Dendritic cell treated with granulocyte-macrophage colony-stimulating factor and Interleukin-4, amounts not matched to agents 40 ng/mL and 50 ng/mL, for 4 days (primary cell): ENCODE results near the gene TNPO3.
"Not testable (repeated sequence)": the region's sequence is repeated elsewhere in the genome, so short reads cannot be mapped to it uniquely, and the experiment has no call there.

Experiments
- H3K27ac Mint-ChIP-seq: one replicate; pipeline ENCODE4 v1.8.0; 2022; ENCODE audit warnings: mild to moderate bottlenecking, mixed read lengths
- H3K27me3 Mint-ChIP-seq: one replicate; pipeline ENCODE4 v1.8.0; 2022; ENCODE audit warnings: mild to moderate bottlenecking, mixed read lengths
- H3K36me3 Mint-ChIP-seq: one replicate; pipeline ENCODE4 v1.8.0; 2022; ENCODE audit warnings: low read depth, mixed read lengths
- H3K4me1 Mint-ChIP-seq: one replicate; pipeline ENCODE4 v1.8.0; 2022; ENCODE audit warnings: low read depth, mixed read lengths
- H3K4me3 Mint-ChIP-seq: one replicate; pipeline ENCODE4 v1.8.0; 2022; ENCODE audit warnings: mild to moderate bottlenecking, moderate library complexity, mixed read lengths
- H3K9me3 Mint-ChIP-seq: one replicate; pipeline ENCODE4 v1.8.0; 2022; ENCODE audit warnings: mixed read lengths
- intact Hi-C: fragments of 100-400 bp; cut with micrococcal nuclease; formaldehyde crosslinking; loops from one replicate; pipeline ENCODE4 v1.15.0; 2022

The TNPO3 gene

DNA sequence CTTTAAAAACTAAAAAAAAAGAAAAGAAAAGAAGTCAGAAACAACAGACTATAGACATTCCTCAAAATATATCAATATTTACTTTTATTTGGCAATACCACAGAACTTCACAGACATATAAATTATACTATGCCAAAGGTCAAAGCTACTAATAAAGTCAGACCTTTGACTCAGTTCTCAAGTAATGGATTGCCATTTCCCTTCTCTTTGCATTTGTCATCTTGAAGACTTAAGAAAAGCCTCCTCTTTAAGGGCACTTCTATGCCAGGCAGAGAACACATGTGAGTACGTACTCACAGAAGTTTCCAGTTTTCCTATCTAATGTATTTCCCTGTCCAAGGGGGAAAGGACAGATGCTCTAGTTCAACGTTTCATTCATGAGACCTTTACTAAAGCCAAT, 37.6 kb downstream of the TNPO3 start:
- H3K4me1 Mint-ChIP-seq = peaks cover 29% of the 10 kb centered on the region
- intact Hi-C loops = no loop called here
- H3K36me3 Mint-ChIP-seq = peaks cover 54% of the 10 kb centered on the region
- H3K9me3 Mint-ChIP-seq = no peaks in the 10 kb centered on the region
- no peak overlapping the region for H3K4me3 Mint-ChIP-seq
- no peak overlapping the region for H3K27ac Mint-ChIP-seq
- no peaks in the 10 kb centered on the region for H3K27me3 Mint-ChIP-seq

- no peak overlapping the region for H3K27ac Mint-ChIP-seq
These were observed 40.3 kb downstream of the TNPO3 start for GRCh38 chr7:129014501-129015101.

GRCh38 chr7:129013048-129013724, 41.7 kb downstream of the TNPO3 start:
- H3K27ac Mint-ChIP-seq = no peak overlapping the region
- no peaks in the 10 kb centered on the region for H3K9me3 Mint-ChIP-seq
- peaks cover 43% of the 10 kb centered on the region for H3K4me1 Mint-ChIP-seq
- no peaks in the 10 kb centered on the region for H3K27me3 Mint-ChIP-seq
- H3K4me3 Mint-ChIP-seq = no peak overlapping the region
- intact Hi-C loops = no loop called here
- H3K36me3 Mint-ChIP-seq = peaks cover 72% of the 10 kb centered on the region

More at GRCh38 chr7:129014501-129015101, 40.3 kb downstream of the TNPO3 start:
- Mint-ChIP-seq H3K36me3 (peaks cover 60% of the 10 kb centered on the region), H3K27me3 (no peaks in the 10 kb centered on the region), H3K4me1 (peaks cover 32% of the 10 kb centered on the region), H3K9me3 (no peaks in the 10 kb centered on the region), H3K4me3 (no peak overlapping the region)
- intact Hi-C loops = no loop called here

DNA sequence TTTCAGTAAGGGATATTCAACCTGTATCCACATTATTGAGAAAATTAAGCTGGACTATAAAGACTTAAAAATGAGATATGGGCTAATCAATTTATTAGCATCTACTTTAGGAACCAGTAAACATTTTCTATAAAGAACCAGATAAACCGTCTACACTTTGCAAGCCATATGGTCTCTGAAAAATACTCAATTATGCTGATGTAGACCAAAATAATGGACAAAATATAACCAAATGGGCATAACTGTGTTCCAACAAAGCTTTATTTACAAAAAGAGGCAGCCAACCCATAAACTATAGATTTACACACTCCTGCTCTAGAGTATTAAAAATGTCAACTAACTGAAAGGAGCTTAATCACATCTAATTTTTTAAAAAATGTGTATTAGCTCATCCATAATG, 42.3 kb downstream of the TNPO3 start:
- Mint-ChIP-seq H3K27me3 (no peaks in the 10 kb centered on the region), H3K4me3 (no peak overlapping the region), H3K4me1 (peaks cover 48% of the 10 kb centered on the region), H3K9me3 (no peaks in the 10 kb centered on the region), H3K36me3 (peaks cover 72% of the 10 kb centered on the region), H3K27ac (no peak overlapping the region)
- intact Hi-C loops = no loop called here

- no peak overlapping the region for H3K27ac Mint-ChIP-seq
- no peaks in the 10 kb centered on the region for H3K27me3 Mint-ChIP-seq
- intact Hi-C loops = no loop called here
- H3K9me3 Mint-ChIP-seq = no peaks in the 10 kb centered on the region
- H3K4me3 Mint-ChIP-seq = no peak overlapping the region
- H3K4me1 Mint-ChIP-seq = peaks cover 41% of the 10 kb centered on the region
- peaks cover 62% of the 10 kb centered on the region for H3K36me3 Mint-ChIP-seq
These were observed 44.8 kb downstream of the TNPO3 start for GRCh38 chr7:129010075-129010474.

DNA sequence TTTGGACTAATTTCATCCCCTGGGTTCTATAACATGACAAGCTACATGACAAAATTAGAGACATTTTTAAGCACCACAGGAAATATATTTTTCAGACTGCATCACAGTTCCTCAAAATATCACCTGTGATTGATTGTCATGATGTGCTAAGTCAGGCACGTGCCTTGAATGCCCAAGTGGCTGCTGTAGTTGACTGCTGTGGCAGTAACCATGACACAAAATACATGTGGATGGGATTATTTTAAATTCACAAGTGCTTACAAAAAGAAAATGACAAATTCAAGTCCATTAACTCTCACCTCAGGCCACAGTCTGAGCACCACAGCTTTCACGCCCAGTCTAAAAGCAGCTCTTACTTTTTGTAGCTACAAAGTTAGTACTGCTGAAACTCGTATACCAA, 45.5 kb downstream of the TNPO3 start:
- Mint-ChIP-seq H3K4me3 (no peak overlapping the region), H3K27me3 (no peaks in the 10 kb centered on the region), H3K9me3 (no peaks in the 10 kb centered on the region), H3K27ac (no peak overlapping the region), H3K36me3 (peaks cover 62% of the 10 kb centered on the region), H3K4me1 (peaks cover 36% of the 10 kb centered on the region)
- intact Hi-C loops = loop anchor here (10.0 kb wide), 1 partner anchor 85 kb away; no protein-coding TSS in a partner anchor

DNA sequence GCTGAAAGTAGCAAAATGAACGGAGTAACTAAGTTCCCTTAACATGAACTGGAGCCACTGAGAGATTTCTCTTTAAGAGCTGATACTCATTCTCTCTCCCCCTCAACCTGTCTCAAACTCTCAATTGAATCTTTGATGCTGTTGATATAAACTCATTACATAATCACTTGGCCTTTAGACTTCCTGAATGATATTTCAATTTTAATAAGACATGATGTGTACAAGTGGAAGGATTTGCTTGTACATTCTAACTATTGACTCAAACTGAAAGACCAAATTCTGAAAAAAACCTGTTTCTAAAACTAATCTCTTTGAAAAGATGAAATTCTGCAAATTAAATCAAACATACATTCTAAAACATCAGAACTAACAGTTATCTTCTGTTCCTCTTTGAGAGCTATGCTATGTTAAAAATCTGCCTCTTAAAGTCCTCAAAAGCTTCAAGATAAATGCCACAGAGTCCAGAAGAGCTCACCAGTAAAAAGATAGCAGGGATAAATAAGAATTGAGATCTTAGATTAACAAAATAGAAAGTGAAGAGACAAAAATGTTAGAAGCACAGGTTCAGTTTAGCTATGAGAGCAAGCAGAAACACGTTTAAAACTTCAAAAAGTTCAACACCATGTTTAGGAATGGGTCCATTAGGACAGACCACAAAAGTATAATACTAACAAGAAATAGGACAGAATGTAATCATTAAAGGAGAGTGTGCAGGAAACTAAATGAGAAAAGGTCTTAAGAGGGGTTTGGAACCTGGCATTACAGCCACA, 46.1 kb downstream of the TNPO3 start:
- intact Hi-C loops = loop anchor here (10.0 kb wide), 1 partner anchor 86 kb away; no protein-coding TSS in a partner anchor

DNA sequence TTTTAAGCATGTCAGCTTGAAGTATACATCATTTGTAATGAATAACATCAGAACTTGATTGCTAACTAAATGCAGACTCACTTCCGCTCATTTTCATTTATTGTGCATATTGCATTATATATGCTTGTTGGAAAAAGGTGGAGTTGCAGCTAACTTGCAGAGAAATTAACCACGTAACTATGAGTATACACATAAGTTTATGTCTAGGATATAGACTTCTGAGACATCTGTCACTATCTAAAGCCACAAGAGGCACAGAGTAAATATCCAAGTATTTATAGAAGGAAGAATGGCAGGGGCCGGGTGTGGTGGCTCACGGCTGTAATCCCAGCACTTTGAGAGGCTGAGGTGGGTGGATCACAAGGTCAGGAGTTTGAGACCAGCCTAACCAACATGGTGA, 47.3 kb downstream of the TNPO3 start:
- Mint-ChIP-seq H3K4me1 (peaks cover 20% of the 10 kb centered on the region), H3K9me3 (no peaks in the 10 kb centered on the region), H3K36me3 (peaks cover 67% of the 10 kb centered on the region), H3K4me3 (no peak overlapping the region), H3K27me3 (no peaks in the 10 kb centered on the region), H3K27ac (no peak overlapping the region)
- intact Hi-C loops = loop anchor here (10.0 kb wide), 1 partner anchor 87 kb away; no protein-coding TSS in a partner anchor

More for the DNA sequence above, 46.1 kb downstream of the TNPO3 start:
- Mint-ChIP-seq H3K9me3 (no peaks in the 10 kb centered on the region), H3K4me1 (peaks cover 30% of the 10 kb centered on the region), H3K4me3 (no peak overlapping the region), H3K27me3 (no peaks in the 10 kb centered on the region), H3K27ac (peak overlapping the region; percentile 47), H3K36me3 (peaks cover 62% of the 10 kb centered on the region)

DNA sequence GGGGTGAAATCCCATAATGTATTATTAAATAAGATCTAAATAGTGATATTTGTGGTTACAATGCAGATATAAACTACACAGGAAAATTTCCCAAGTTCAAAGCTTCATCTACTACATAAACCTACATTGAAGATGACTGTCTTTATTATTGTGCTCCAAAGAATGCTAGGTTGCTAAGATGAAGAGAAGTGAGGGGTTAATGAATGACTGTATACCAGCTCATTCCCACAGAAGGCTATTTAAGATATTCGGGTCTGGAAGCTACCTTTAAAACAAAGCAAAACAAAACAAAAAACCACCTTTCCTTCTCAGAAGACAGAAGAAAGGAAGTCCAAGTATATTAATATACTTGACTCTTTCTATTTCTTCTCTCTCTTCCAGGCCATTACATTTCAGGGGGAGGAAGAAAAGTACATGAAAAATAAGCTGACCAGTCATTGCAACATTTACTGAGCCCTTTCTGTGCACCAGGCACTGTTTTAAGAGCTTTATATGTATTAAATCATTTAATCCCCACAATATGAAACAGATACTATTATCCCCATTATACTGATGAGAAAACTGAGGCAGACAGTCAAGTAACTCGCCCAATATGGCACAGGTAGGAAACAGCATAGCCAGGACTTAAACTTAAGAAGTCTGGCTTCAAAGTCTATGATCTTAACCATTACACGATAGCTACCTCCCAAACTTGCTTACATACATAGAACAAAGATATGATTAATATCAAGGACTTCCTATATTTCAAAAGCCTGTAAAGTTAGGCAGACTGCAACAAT, 48.1 kb downstream of the TNPO3 start:
- no peaks in the 10 kb centered on the region for H3K27me3 Mint-ChIP-seq
- peaks cover 74% of the 10 kb centered on the region for H3K36me3 Mint-ChIP-seq
- H3K4me1 Mint-ChIP-seq = peaks cover 20% of the 10 kb centered on the region
- no peak overlapping the region for H3K4me3 Mint-ChIP-seq
- intact Hi-C loops = loop anchor here (10.0 kb wide), 1 partner anchor 88 kb away; no protein-coding TSS in a partner anchor
- H3K9me3 Mint-ChIP-seq = no peaks in the 10 kb centered on the region
- no peak overlapping the region for H3K27ac Mint-ChIP-seq

DNA sequence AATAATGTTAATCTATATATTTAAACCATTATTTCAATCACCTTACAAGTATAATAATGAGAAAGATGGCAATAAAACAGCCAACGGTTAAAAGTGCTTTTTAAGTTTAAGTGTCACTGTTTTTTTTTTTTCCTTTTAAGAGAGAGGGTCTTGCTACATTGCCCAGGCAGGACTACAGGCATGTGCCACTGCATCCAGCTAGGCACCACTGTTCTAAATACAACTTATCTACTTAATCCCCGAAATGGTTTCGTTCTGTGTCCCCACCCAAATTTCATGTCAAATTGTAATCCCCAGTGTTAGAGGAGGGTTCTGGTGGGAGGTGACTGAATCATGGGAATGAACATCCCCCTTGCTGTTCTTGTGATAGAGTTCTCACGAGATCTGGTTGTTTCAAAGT, 49.7 kb downstream of the TNPO3 start:
- intact Hi-C loops = loop anchor here (10.0 kb wide), 1 partner anchor 90 kb away; no protein-coding TSS in a partner anchor
- H3K27me3 Mint-ChIP-seq = no peaks in the 10 kb centered on the region
- no peak overlapping the region for H3K27ac Mint-ChIP-seq
- peaks cover 20% of the 10 kb centered on the region for H3K4me1 Mint-ChIP-seq
- peaks cover 81% of the 10 kb centered on the region for H3K36me3 Mint-ChIP-seq
- no peaks in the 10 kb centered on the region for H3K9me3 Mint-ChIP-seq
- no peak overlapping the region for H3K4me3 Mint-ChIP-seq

- Mint-ChIP-seq H3K36me3 (peaks cover 77% of the 10 kb centered on the region), H3K9me3 (no peaks in the 10 kb centered on the region), H3K4me3 (no peak overlapping the region), H3K27me3 (no peaks in the 10 kb centered on the region), H3K4me1 (no peaks in the 10 kb centered on the region), H3K27ac (no peak overlapping the region)
- intact Hi-C loops = no loop called here
These were observed 57.7 kb downstream of the TNPO3 start for GRCh38 chr7:128997181-128997580.

GRCh38 chr7:128994560-128994959, 60.4 kb downstream of the TNPO3 start:
- H3K27ac Mint-ChIP-seq, intact Hi-C loops, H3K4me3 Mint-ChIP-seq, H3K27me3 Mint-ChIP-seq, H3K9me3 Mint-ChIP-seq, H3K4me1 Mint-ChIP-seq: not testable (repeated sequence)
- peaks cover 71% of the 10 kb centered on the region for H3K36me3 Mint-ChIP-seq

DNA sequence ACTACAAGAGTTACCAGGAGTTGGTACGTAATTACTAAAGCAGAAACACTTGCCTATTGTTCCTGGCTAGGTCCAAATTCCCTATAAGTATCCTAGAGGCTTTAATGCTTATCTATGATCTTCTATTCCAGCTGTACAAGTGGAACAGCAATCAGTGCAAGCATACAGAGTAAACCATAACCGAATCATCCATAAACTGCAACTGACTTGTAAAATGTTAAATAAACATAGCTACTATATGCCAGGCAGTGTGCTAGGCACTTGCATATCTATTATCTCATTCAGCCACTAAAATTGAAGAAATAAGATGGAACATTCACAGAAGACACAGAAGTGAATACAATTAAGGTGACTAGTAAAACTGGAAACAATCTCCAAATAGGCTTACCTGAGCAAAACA, 61.5 kb downstream of the TNPO3 start:
- H3K4me3 Mint-ChIP-seq = no peak overlapping the region
- H3K27ac Mint-ChIP-seq = no peak overlapping the region
- intact Hi-C loops = no loop called here
- peaks cover 69% of the 10 kb centered on the region for H3K36me3 Mint-ChIP-seq
- H3K9me3 Mint-ChIP-seq = no peaks in the 10 kb centered on the region
- H3K27me3 Mint-ChIP-seq = no peaks in the 10 kb centered on the region
- no peaks in the 10 kb centered on the region for H3K4me1 Mint-ChIP-seq
